Kidney tubule cell (primary cell): Measurements from ENCODE around the gene GMPR.

Experiments used
- DNase-seq: peaks from one replicate; pipeline ENCODE4 v3.0.0-alpha.2; 2018; ENCODE audit warnings: low spot score

GMPR gene

DNA sequence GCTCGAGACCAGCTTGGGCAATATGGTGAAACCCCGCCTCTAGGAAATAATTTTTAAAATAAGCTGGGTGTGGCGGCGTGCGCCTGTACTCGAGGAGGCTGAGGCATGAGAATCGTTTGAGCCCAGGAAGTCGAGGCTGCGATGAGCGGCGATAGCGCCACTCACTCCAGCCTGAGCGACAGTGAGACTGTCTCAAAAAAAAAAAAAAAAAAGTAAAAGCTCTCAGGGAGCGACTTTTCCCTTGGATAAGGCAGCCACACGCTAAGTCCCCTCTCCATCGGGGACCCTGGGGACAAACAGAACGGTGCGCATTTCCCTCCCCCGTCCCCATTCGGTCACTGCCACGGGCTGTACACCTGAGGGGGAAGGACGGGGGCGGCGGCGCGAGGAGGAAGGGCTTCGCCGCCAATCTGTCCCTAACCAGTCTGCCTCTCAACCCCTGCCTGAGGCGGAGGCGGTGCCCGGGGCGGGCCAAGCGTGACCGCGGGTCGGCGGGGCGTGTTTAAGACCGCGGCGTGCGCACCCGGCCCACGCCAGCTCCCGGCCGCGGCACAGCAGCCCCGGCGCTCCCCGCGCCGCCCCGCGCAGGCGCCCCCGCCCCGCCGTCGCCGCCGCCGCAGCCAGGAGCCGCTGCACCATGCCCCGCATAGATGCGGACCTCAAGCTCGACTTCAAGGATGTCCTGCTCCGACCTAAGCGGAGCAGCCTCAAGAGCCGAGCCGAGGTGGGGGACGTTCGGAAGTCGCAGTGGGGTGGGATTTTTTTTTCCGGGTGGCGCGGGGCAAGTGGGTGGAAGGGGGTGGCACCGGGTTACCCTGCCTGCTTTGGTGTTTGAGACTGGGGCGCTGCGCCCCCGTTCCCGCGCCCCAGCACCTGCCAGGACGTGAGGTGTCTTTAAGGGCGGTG is at the start of gene GMPR:
Gene GMPR, plus strand, starts transcription at position 531 of the 906 bp plus-strand sequence. Its CDS starts 107 bp downstream, at position 638.
- peak; percentile 64 for DNase-seq

GRCh38 chr6:16190214-16190613 is 48.2 kb upstream of the GMPR start:
- DNase-seq = no peak

DNA sequence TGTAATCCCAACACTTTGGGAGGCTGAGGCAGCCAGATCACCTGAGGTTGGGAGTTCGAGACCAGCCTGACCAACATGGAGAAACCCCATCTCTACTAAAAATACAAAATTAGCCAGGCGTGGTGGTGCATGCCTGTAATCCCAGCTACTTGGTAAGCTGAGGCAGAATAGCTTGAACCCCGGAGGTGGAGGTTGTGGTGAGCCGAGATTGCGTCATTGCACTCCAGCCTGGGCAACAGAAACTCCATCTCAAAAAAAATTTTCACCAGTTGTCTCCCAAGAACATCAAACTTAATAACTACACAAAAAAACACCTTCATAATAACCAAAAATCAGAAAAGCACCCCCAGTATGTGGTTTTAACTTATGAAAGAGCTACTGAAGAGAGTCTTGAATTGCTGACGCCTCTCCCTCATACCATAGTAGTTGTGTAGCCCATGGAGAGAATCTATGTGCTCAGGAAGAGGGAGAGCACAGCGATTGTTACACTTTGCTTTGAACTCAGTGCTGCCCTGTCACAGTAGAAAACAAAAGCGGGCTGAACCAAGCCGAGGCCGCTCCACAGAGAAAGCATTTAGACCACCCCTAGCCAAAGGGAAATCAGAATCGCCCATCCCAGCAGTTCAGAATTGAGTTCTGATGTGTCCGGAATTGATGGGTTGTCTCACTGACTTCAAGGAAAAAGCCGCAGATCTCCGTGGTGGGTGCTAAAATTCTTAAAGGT is 42.0 kb upstream of the GMPR start:
- no peak for DNase-seq

- no peak for DNase-seq
Observed at GRCh38 chr6:16196984-16197546, 41.3 kb upstream of the GMPR start.

DNA sequence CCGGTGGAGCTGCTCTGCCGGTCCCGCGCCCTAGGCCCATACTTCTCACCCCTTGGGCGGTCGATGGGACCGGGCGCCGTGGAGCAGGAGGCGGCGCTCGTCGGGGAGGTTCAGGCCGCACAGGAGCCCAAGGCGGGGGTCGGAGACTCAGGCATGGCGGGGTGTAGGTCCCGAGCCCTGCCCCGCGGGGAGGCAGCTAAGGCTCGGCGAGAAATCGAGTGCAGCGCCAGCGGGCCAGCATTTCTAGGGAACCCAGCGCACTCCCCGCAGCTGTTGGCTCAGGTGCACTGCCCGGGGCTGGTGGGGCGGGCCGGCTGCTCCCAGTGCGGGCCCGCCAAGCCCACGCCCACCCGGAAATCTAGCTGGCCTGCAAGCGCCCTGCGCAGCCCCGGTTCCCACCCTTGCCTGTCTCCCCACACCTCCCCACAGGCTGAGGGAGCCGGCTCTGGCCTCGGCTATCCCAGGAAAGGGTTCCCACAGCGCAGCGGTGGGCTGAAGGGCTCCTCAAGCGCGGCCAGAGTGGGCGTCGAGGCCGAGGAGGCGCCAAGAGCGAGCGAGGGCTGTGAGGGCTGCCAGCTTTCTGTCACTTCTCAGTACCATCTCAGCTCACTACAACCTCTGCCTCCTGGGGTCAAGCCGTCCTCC is 40.2 kb upstream of the GMPR start:
- no peak for DNase-seq

- no peak for DNase-seq
Observed at GRCh38 chr6:16199804-16200203, 38.6 kb upstream of the GMPR start.

GRCh38 chr6:16200321-16200883 is 38.0 kb upstream of the GMPR start:
- no peak for DNase-seq

DNA sequence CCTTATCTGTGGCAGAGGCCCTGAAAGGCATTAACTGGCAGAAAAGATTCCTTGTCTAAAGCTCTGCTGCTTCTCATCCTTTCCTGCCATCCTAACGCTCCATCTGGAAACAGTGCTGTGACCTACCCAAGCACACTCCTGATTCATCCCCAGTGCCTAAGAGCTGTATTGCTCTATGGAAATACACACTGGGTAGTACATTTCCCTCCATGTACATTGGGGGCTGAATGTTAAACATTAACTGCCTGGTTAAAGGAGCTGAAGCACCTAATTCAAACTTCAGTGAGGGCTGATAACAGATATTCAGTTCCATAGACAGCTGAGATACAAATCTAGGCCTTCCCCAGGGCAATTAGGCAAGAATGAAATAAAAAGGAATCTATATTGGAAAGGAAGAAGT is 36.7 kb upstream of the GMPR start:
- no peak for DNase-seq

GRCh38 chr6:16204653-16205376 is 33.6 kb upstream of the GMPR start:
- no peak for DNase-seq

DNA sequence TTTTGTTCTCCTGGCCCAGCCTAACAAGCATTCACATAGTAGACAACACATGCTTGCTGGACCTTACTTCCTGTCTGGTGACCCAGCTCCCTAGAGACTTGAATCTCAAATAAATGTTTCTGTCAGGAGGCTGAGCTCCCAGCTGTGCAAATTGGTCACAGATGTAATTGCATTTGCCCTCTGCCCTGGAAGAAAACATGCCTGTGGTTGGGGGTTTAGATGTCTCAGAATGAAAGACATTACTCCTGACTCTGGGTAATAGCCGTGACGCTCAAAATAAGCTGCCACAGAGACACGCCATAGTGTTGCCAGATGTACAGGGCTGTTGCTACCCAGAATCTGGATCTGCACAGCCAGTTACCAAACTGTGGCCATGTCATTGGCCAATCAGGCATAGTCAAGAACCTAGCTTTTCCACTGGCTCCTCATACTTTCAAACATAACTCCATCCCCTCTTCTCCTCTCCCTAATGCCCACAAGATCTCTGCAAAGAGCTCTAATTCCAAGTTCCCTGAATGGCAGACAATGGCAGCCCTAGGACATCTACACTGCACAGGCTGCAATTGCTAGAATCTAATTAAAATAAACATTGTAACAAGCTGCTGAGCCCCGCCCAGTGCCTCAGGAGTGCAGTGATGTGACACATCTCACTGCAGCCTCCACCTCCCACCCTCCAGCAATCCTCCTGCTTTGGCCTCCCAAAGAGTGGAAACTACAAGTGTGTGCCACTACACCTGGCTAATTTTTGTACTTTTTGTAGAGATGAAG is 32.8 kb upstream of the GMPR start:
- peak; percentile 76 for DNase-seq

GRCh38 chr6:16206595-16207037 is 31.8 kb upstream of the GMPR start:
- peak; percentile 86 for DNase-seq

- no peak for DNase-seq
Observed at GRCh38 chr6:16208989-16209388, 29.4 kb upstream of the GMPR start.

DNA sequence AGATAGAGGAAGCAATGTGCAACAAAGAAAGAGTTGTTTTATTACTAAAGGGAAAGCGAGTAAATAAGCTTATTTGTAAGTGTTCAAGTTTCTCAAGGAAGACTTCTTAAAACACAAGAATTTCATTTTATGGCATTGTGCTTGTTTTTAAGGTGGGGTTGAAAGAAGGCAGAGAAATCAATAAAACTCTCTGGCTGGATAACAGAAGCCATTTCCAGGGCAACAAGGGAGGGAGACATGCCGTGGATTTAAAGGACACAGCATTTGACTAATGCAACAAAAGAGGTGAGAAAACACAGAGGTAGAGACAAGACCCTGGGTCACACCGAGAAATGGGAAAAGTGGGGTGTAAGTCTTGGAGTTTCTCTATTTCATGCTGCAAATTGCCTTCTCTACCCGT is 28.8 kb upstream of the GMPR start:
- no peak for DNase-seq

GRCh38 chr6:16212276-16212675 is 26.1 kb upstream of the GMPR start:
- DNase-seq = no peak

GRCh38 chr6:16216501-16217155 is 21.8 kb upstream of the GMPR start:
- no peak for DNase-seq

- no peak for DNase-seq
Observed at GRCh38 chr6:16217156-16217721, 21.1 kb upstream of the GMPR start.

- no peak for DNase-seq
Observed at GRCh38 chr6:16222826-16223225, 15.6 kb upstream of the GMPR start.

DNA sequence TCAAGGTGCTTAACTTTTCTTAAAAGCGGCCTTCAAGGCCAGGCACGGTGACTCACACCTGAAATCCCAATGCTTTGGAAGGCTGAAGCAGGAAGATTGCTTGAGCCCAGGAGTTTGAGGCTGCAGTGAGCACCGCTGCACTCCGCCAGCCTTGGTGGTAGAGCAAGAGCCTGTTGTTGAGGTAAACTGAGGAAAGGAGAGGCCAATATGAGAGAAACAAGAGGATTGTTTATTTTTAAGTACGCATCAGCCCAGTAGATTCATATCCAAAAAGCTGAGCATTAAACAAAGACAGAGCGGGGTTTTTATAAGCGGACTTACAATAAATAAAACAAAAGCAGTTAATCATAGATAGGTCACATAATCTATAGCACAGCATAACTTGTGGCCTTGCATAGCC is 15.0 kb upstream of the GMPR start:
- no peak for DNase-seq

DNA sequence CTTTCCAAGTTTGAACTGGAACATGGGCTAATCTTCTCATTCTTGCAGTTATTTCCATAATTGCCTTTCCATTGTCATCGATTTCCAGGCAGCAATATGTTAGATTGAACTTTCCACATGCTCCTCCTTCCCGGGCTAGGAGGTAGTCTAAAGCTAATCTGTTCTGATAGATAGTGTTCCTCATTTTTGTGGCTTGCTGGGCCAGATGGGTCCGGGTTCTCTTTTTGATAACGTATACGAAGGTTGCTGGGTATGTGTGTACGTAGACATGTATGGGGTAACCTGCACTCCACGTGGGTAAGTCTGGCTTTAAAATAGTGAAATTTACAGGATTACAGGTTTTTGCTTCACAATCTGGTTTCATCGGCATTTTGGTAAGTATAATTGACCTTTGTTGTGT is 14.0 kb upstream of the GMPR start:
- DNase-seq = no peak
